Measurements from ENCODE around the gene GOLGA8Q. TPM values are rescaled to one million over a fixed set of nuclear protein-coding genes. Genes with fewer than 3 reads are reported as not detected.

Gene GOLGA8Q
- not detected in 2 replicates for total RNA-seq

GRCh38 chr15:30551750-30552149 is at the start of gene GOLGA8Q:
GOLGA8Q (plus strand) TSS chr15:30552050; CDS start chr15:30552078, 28 bp downstream.

GRCh38 chr15:30603796-30604195 is 51.9 kb downstream of the GOLGA8Q start, which contains the start of gene GOLGA8H:
GOLGA8H (plus strand) TSS chr15:30604028; CDS start chr15:30604126, 98 bp downstream.

Other genes starting within 250 kb of the GOLGA8Q start
- gene CHRFAM7A, start 158.5 kb upstream of the GOLGA8Q start, total RNA-seq: not detected in 2 replicates
- gene GOLGA8R, start 137.8 kb upstream of the GOLGA8Q start, total RNA-seq: 1.2 and 2.0 TPM in 2 replicates
- not detected in 2 replicates for gene GOLGA8H, start 52.0 kb downstream of the GOLGA8Q start, total RNA-seq

Data from pericardium fibroblast (primary cell).